CD4-positive, alpha-beta T cell treated with Interleukin-17A for 4 hours (primary cell): ENCODE data around the gene CYP4F12.

Experiments
- DNase-seq: peaks from one replicate; pipeline ENCODE4 v3.0.0-alpha.2; 2020; ENCODE audit warnings: mixed read lengths

Gene CYP4F12

DNA sequence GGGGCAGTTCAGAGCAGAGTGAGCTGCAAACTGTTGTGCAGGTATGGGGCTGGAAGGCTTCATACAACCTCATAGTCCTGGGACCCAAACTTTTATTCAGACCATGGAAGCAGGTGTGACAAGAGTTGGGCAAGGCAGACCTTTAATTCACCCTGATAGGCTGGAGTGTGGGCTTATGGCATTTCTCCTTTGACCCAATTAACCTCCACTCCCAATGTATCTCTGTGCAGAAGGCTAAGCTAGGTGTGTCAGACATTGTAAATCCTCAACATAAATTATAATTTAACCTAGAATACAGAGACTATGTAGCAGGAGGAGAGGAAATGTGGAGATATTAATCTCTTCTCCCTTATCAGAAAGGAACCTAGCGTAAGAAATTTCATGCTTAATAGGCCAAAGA lies 42.8 kb downstream of the CYP4F12 start:
- no peak for DNase-seq

GRCh38 chr19:15717809-15718208 lies 44.9 kb downstream of the CYP4F12 start:
- DNase-seq: no peak

GRCh38 chr19:15721268-15721667 lies 48.4 kb downstream of the CYP4F12 start:
- DNase-seq: no peak

DNA sequence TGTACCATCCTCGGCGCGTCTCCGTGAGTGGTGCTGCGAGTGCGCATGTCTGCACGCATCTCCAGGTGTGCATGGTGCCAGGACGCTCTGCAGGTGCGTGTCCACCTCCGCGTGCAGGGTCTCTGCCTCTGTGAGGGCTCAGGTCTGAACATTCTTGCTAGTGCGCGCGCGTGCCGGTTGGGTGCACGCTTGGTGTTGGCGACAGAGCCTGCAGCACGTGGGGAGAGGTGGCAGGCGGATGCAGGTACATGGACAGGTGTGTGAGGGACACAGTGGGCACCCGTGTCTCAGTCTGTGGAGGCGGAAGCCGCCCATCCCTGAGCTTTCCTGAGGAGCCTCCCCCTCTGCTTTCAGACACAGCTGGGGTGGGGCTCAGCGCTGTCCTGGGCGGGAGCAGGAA lies 50.1 kb downstream of the CYP4F12 start:
- no peak for DNase-seq

- no peak for DNase-seq
These were observed 54.8 kb downstream of the CYP4F12 start, which contains the start of gene OR10H2 for GRCh38 chr19:15727724-15728123. TSS of gene OR10H2 (plus strand) at chr19:15728024. CDS start at chr19:15728044, 20 bp downstream.

- no peak for DNase-seq
These were observed 57.7 kb downstream of the CYP4F12 start for GRCh38 chr19:15730538-15730937.

GRCh38 chr19:15732388-15732787 lies 59.5 kb downstream of the CYP4F12 start:
- DNase-seq: no peak

DNA sequence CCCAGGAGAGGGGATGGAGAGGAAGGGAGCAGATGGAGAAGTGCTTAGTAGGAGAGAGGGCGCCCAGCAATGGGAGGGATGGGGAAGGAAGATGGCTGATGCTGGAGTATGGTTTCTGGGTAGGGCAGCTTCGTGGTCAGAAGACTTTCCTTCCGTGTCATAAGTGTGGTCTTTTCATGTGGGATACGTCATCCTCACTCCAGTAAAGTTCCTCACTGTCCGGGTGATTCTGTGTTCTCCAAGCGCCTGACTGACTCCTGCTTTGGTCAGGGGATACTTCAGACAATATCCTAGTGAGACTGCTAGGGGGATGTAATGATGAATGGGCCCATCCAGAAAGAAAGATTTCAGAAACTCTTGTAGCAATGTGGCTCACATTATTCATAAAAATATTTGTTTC lies 61.0 kb downstream of the CYP4F12 start:
- DNase-seq: no peak

- DNase-seq: no peak
These were observed 64.8 kb downstream of the CYP4F12 start, which contains the start of gene OR10H3 for GRCh38 chr19:15737722-15738121. TSS of gene OR10H3 (plus strand) at chr19:15737985. CDS start at chr19:15741393, 3,408 bp downstream.

- no peak for DNase-seq
These were observed 67.9 kb downstream of the CYP4F12 start for GRCh38 chr19:15740785-15741184.
